H1 (cell line): Measurements from ENCODE around the gene SMARCA1. TPM values are rescaled to one million over a fixed set of nuclear protein-coding genes. Genes with fewer than 3 reads are reported as not detected.
"Not testable (repeated sequence)": the region's sequence is repeated elsewhere in the genome, so short reads cannot be mapped to it uniquely, and the experiment has no call there.

Experiments
- CTCF ChIA-PET: fragments of 300-600 bp; sonication (Branson Sonifier 250); formaldehyde crosslinking; loops from one replicate; lab custom pipeline; 2021; ENCODE audit not compliant: partially characterized antibody; lab: Charles Lee
- POLR2A ChIA-PET: fragments of 300-600 bp; sonication (Branson Sonifier 250); formaldehyde crosslinking; loops from one replicate; lab custom pipeline; 2021; ENCODE audit warnings: inconsistent platforms; ENCODE audit not compliant: partially characterized antibody; lab: Charles Lee
- DNase-seq, 2 experiments: peaks; one replicate each; pipeline versions ENCODE4 v3.0.0 to v3.0.0-alpha.2; 2010 to 2022; ENCODE audit warnings: low spot score in 2 of 2, low read depth in 1 of 2, mixed read lengths in 1 of 2
- FAIRE-seq: peaks from 2 replicates; lab custom pipeline; 2011; peaks lifted over from hg19 to GRCh38; lab: Jason Lieb, UNC
- H2AFZ ChIP-seq: 2 replicates; pipeline ENCODE4 v1.8.1; 2012; ENCODE audit warnings: low read length, inconsistent platforms
- H2AK5ac ChIP-seq: 2 replicates; pipeline ENCODE4 v1.6.1; 2013; ENCODE audit warnings: low read depth, low read length
- H2BK120ac ChIP-seq: replicated peaks from 2 replicates; pipeline ENCODE3; 2013; ENCODE audit warnings: low read depth, low read length, inconsistent platforms
- H2BK12ac ChIP-seq: 2 replicates; pipeline ENCODE4 v1.6.1; 2013; ENCODE audit warnings: low read depth, low read length
- H2BK15ac ChIP-seq: 2 replicates; pipeline ENCODE4 v1.6.1; 2013; ENCODE audit warnings: low read length
- H2BK20ac ChIP-seq: 2 replicates; pipeline ENCODE4 v1.6.1; 2013; ENCODE audit warnings: low read length
- H2BK5ac ChIP-seq: 2 replicates; pipeline ENCODE4 v1.6.1; 2013; ENCODE audit warnings: low read depth, low read length
- H3K14ac ChIP-seq: 2 replicates; pipeline ENCODE4 v1.6.1; 2013; ENCODE audit warnings: inconsistent platforms; ENCODE audit not compliant: insufficient read length
- H3K18ac ChIP-seq: 2 replicates; pipeline ENCODE4 v1.6.1; 2013; ENCODE audit warnings: low read length; ENCODE audit errors: extremely low read depth
- H3K23ac ChIP-seq: 2 replicates; pipeline ENCODE4 v1.6.1; 2013; ENCODE audit warnings: inconsistent platforms; ENCODE audit not compliant: insufficient read length
- H3K23me2 ChIP-seq: 2 replicates; pipeline ENCODE4 v1.6.1; 2013; ENCODE audit warnings: low read depth, low read length
- H3K27ac ChIP-seq: 2 replicates; pipeline ENCODE4 v1.6.1; 2011; ENCODE audit warnings: low read depth, low read length, inconsistent platforms
- H3K27me3 ChIP-seq, 4 experiments: replicated peaks in 1 of 4; 1 replicate in 1 of 4; 2 replicates in 3 of 4; pipeline versions ENCODE4 v1.6.1 to v1.8.1; 2011 to 2013; ENCODE audit warnings: low read length in 3 of 4, mild to moderate bottlenecking in 3 of 4, inconsistent platforms in 2 of 4, mixed read lengths in 2 of 4, moderate library complexity in 1 of 4; ENCODE audit not compliant: control insufficient read depth in 3 of 4, insufficient read depth in 3 of 4; ENCODE audit errors: extremely low read depth in 1 of 4
- H3K36me3 ChIP-seq, 4 experiments: 2 replicates each; pipeline versions ENCODE4 v1.6.1 to v1.8.1; 2011 to 2013; ENCODE audit warnings: mild to moderate bottlenecking in 4 of 4, low read length in 3 of 4, moderate library complexity in 2 of 4, control low read depth in 1 of 4, inconsistent platforms in 1 of 4; ENCODE audit not compliant: insufficient read depth in 4 of 4, control insufficient read depth in 2 of 4
- H3K4ac ChIP-seq: replicated peaks from 2 replicates; pipeline ENCODE3; 2013; ENCODE audit warnings: low read length, low read depth, mixed read lengths, inconsistent platforms; ENCODE audit not compliant: insufficient read length
- H3K4me1 ChIP-seq, 4 experiments: replicated peaks in 1 of 4; 1 replicate in 1 of 4; 2 replicates in 3 of 4; pipeline versions ENCODE4 v1.6.1 to v1.8.1; 2011 to 2013; ENCODE audit warnings: low read length in 3 of 4, inconsistent platforms in 2 of 4, mixed read lengths in 1 of 4; ENCODE audit not compliant: insufficient read depth in 4 of 4, control insufficient read depth in 3 of 4
- H3K4me2 ChIP-seq, 2 experiments: 2 replicates each; pipeline versions ENCODE4 v1.6.1 to v1.8.1; 2011 to 2013; ENCODE audit warnings: low read depth in 2 of 2, low read length in 2 of 2, control low read depth in 1 of 2, inconsistent platforms in 1 of 2, mild to moderate bottlenecking in 1 of 2; ENCODE audit not compliant: insufficient read depth in 1 of 2
- H3K4me3 ChIP-seq, 4 experiments: fragments of 200-600, 300-600 bp in 1 of 4; sonication (generic), shearing (Covaris generic), sonication (Bioruptor Twin) in 1 of 4; 2 replicates each; pipeline versions ENCODE4 v1.5.1 to v1.8.1; 2011 to 2016; ENCODE audit warnings: low read length in 4 of 4, low read depth in 3 of 4, control low read depth in 2 of 4, inconsistent platforms in 2 of 4, mild to moderate bottlenecking in 2 of 4, mixed read lengths in 1 of 4, moderate library complexity in 1 of 4; ENCODE audit not compliant: insufficient read depth in 2 of 4; ENCODE audit errors: extremely low read depth in 1 of 4
- H3K56ac ChIP-seq: replicated peaks from 2 replicates; pipeline ENCODE3; 2013; ENCODE audit warnings: low read depth, mild to moderate bottlenecking, mixed read lengths, low read length, inconsistent platforms; ENCODE audit not compliant: insufficient read length
- H3K79me1 ChIP-seq: 2 replicates; pipeline ENCODE4 v1.6.1; 2013; ENCODE audit warnings: low read depth, low read length, control low read depth
- H3K79me2 ChIP-seq, 2 experiments: 2 replicates each; pipeline versions ENCODE4 v1.6.1 to v1.8.1; 2012 to 2013; ENCODE audit warnings: low read length in 2 of 2, mild to moderate bottlenecking in 2 of 2, inconsistent platforms in 1 of 2; ENCODE audit not compliant: insufficient read depth in 2 of 2, control insufficient read depth in 1 of 2
- H3K9ac ChIP-seq, 4 experiments: replicated peaks in 1 of 4; 1 replicate in 1 of 4; 2 replicates in 3 of 4; pipeline versions ENCODE4 v1.6.1 to v1.8.1; 2011 to 2013; ENCODE audit warnings: low read depth in 3 of 4, low read length in 3 of 4, control low read depth in 2 of 4, mild to moderate bottlenecking in 2 of 4, moderate library complexity in 2 of 4, inconsistent platforms in 1 of 4; ENCODE audit errors: extremely low read depth in 1 of 4
- H3K9me3 ChIP-seq, 2 experiments: 2 replicates each; pipeline versions ENCODE4 v1.6.1 to v1.8.1; 2012 to 2013; ENCODE audit warnings: mild to moderate bottlenecking in 2 of 2, moderate library complexity in 2 of 2, control low read depth in 1 of 2, inconsistent platforms in 1 of 2, low read depth in 1 of 2, low read length in 1 of 2, mixed read lengths in 1 of 2; ENCODE audit not compliant: insufficient read depth in 2 of 2
- H4K20me1 ChIP-seq, 2 experiments: replicated peaks in 1 of 2; 2 replicates each; pipeline versions ENCODE3 to v1.8.1; 2011 to 2013; ENCODE audit warnings: inconsistent platforms in 2 of 2, low read length in 2 of 2, mild to moderate bottlenecking in 1 of 2; ENCODE audit not compliant: insufficient read depth in 2 of 2, control insufficient read depth in 1 of 2
- H4K5ac ChIP-seq: 2 replicates; pipeline ENCODE4 v1.6.1; 2013; ENCODE audit warnings: low read length, low read depth, mixed read lengths, inconsistent platforms; ENCODE audit not compliant: insufficient read length
- H4K8ac ChIP-seq: 2 replicates; pipeline ENCODE4 v1.8.0; 2013; ENCODE audit warnings: mild to moderate bottlenecking, moderate library complexity, low read length, inconsistent platforms; ENCODE audit not compliant: insufficient read depth; ENCODE audit errors: extremely low read depth
- H4K91ac ChIP-seq: replicated peaks from 2 replicates; pipeline ENCODE3; 2013; ENCODE audit warnings: low read length, mixed read lengths, inconsistent platforms; ENCODE audit not compliant: insufficient read length
- WGBS, 2 experiments: shearing (Covaris generic) in 1 of 2; methylation state at CpG; one replicate each; pipeline versions ENCODE4 v1.1.6 to v1.1.7; 2013 to 2015; ENCODE audit warnings: low lambda C conversion rate in 2 of 2, mixed read lengths in 2 of 2, inconsistent platforms in 1 of 2, low coverage in 1 of 2, missing lambda C conversion rate in 1 of 2; ENCODE audit not compliant: insufficient replicate concordance in 2 of 2, insufficient coverage in 1 of 2, insufficient read length in 1 of 2; ENCODE audit errors: extremely low coverage in 1 of 2, missing lambda C conversion rate in 1 of 2; 5-methylcytosine and 5-hydroxymethylcytosine counted together
- polyA plus RNA-seq, 7 experiments: library from polyadenylated mRNA; depleted of rRNA in 3 of 7; stranded (reverse) in 5 of 7; unstranded in 2 of 7; fragments of >200 nt in 5 of 7; fragments of 200-250 nt in 2 of 7; gene quantifications; 1 replicate in 5 of 7; 2 replicates in 1 of 7; 4 replicates in 1 of 7; pipeline versions ENCODE4 v1.2.1 to v1.2.3, GENCODE V29; 2011 to 2013; ENCODE audit warnings: missing spikeins in 2 of 7, mixed read lengths in 2 of 7
- total RNA-seq: library from RNA; stranded (reverse); fragmentation: NEBNext Ultra II Directional; extraction: Animal tissue kit (Norgen Biotek cat#: 25700); gene quantifications from 2 replicates; pipeline ENCODE4 v1.2.1, GENCODE V29; 2021

SMARCA1 gene
- total and polyA plus RNA-seq, 2 of the 8 experiments (the other 6 are each of a cell fraction or from before 2014, with no cell fraction given), result 13.1 to 54.4 TPM

GRCh38 chrX:129564345-129564744 lies 41.1 kb upstream of the SMARCA1 start:
- not testable (repeated sequence) for H4K20me1 ChIP-seq

More at GRCh38 chrX:129564345-129564744, 41.1 kb upstream of the SMARCA1 start:
- CTCF ChIA-PET, H4K91ac ChIP-seq, FAIRE-seq, H3K56ac ChIP-seq, H4K8ac ChIP-seq, H2BK12ac ChIP-seq, H3K14ac ChIP-seq, H3K27me3 ChIP-seq, H3K27ac ChIP-seq, H2BK15ac ChIP-seq, POLR2A ChIA-PET, H2BK20ac ChIP-seq, H2AK5ac ChIP-seq, H2BK5ac ChIP-seq, H3K9ac ChIP-seq, H3K9me3 ChIP-seq, H4K5ac ChIP-seq, H3K4me1 ChIP-seq, H3K4ac ChIP-seq, H3K23ac ChIP-seq, DNase-seq, H3K4me3 ChIP-seq, H3K79me1 ChIP-seq, H2BK120ac ChIP-seq, H3K18ac ChIP-seq, H3K4me2 ChIP-seq, H3K23me2 ChIP-seq, H3K79me2 ChIP-seq, H2AFZ ChIP-seq: not testable (repeated sequence)
- peaks cover 2 to 52% (median 12%) of the 10 kb centered on the region in 4 experiments; a peak in 6 of 8 replicates for H3K36me3 ChIP-seq
- 100% methylated on average over 1 of the region's 5 CpGs; no CpG with 5 or more reads in 1 of the 2 experiments for WGBS, 2 experiments
